Activated CD4-positive, alpha-beta T cell treated with anti-CD3 and anti-CD28 coated beads, Interleukin-10, Interleukin-2, amounts not matched to agents 100 ng/mL and 50 ng/mL, durations not matched to agents 16 hours and 8 hours (primary cell): ENCODE measurements around the gene DNAH1.

Experiments used
- DNase-seq: peaks from one replicate; pipeline ENCODE4 v3.0.0-alpha.2; 2020

The DNAH1 gene

DNA sequence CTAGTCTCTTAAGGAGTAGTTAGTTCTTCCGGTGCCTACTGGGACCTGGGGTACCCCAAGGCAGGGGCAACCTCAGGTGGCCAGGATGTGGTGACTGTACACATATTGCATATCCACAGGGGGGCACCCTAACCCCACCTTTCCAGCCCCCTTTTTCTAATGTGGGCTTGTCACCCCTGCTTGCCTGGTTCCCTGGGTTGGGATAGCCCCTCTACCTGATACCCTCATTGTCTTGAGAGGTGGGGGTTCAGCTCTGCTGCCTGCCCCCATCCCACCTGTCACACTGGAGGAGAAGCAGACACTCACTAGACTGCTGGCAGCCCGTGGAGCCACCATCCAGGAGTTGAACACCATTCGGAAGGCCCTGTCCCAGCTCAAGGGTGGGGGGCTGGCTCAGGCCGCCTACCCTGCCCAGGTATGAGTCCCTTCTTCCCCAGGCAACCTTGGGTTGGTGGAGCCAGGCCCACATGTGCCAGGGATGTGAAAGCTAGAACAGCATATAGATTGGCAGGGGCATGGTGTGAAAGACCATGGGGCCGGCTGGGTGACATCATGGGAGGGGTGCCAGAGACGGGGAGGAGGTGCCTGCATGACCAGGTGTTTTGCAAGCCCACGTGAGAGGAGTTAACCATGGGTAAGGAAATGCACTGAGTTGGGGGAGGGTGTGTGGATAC, 24.5 kb upstream of the DNAH1 start:
- no peak for DNase-seq

DNA sequence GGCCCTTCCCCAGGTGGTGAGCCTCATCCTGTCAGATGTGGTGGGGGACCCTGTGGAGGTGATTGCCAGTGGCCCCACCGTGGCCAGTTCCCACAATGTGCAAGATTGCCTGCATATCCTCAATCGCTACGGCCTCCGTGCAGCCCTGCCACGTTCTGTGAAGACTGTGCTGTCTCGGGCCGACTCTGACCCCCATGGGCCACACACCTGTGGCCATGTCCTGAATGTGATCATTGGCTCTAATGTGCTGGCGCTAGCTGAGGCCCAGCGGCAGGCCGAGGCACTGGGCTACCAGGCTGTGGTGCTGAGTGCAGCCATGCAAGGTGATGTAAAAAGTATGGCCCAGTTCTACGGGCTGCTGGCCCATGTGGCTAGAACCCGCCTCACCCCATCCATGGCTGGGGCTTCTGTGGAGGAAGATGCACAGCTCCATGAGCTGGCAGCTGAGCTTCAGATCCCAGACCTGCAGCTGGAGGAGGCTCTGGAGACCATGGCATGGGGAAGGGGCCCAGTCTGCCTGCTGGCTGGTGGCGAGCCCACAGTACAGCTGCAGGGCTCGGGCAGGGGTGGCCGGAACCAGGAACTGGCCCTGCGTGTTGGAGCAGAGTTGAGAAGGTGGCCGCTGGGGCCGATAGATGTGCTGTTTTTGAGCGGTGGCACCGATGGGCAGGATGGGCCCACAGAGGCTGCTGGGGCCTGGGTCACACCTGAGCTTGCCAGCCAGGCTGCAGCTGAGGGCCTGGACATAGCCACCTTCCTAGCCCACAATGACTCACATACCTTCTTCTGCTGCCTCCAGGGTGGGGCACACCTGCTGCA, 23.7 kb upstream of the DNAH1 start:
- DNase-seq: no peak

DNA sequence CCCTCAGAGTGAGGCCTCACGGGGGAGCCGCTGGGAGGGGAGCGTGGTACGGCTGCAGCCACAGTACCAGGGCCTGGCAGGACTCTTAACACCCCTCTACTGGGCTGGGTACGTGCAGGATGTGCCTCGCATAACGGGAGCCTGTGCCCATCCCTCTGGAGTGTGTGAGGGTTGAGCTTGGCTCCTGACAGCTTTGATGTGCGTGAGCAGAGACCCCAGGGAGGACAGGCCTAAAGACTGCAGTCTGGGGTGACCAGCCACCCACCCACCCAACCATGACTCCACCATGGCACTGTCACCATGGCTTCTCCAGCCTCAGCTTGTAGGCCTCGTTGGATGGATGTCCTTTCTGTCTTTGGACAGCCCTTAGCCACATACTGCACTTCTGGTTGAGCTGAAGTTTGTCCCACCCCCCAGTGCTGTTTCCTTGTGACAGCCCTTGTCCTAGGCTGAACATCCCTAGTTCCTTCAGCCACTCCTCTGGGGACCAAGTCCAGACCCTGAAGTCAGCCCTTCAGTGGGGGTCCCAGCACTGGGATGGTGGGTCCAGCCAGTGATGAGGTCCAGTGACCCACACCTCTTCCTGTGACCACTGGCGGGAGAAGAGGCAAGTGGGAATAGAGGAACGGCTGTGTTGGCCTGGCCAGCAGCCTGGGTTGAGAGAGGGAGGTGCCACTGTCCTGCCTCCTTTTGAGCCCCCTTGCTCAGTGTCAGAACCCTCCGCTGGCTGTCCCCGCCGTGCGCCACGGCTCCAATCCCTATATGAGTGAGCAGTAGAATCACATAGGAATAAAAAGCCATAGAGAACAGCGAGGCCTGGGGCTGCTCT, 22.4 kb upstream of the DNAH1 start:
- no peak for DNase-seq

DNA sequence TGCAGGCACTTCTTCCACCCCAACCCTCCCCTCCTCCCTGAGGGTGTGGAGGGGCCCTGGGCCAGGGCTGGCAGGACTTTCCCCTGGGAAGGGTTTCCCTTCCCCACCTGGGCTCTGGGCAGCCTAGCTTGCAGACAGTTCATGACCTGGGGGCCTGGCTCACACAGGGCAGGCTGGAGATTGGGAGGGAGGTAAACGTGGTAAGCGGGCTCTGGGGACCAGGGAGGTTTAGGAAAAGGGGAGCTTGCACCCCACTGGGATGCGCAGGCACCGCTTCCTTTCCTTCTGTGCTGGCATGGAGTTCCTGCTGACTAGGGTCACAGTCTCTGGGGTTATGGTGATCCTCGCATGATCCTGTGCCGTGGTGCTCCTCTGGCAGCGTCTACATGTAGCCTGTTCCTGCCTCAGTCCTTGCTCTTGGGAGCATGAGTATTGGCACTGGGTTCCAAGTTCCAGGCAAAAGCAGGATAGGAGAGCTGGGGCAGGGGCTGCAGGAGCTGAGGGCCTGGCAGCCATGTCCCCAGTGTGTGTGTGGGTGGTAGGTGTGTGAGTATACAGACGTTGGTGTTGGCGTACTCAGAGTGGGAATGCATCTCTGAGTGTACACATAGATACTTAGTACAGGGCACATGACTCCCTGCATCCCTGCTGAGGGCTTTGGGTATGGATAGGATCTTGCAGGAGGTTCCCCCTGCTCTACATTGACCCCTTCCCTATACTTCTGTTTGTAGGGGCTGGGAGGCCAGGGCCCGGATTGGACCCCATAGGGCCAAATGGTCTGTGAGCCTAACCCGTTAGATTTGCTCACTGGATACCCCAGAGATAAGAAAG, 21.6 kb upstream of the DNAH1 start:
- no peak for DNase-seq

DNA sequence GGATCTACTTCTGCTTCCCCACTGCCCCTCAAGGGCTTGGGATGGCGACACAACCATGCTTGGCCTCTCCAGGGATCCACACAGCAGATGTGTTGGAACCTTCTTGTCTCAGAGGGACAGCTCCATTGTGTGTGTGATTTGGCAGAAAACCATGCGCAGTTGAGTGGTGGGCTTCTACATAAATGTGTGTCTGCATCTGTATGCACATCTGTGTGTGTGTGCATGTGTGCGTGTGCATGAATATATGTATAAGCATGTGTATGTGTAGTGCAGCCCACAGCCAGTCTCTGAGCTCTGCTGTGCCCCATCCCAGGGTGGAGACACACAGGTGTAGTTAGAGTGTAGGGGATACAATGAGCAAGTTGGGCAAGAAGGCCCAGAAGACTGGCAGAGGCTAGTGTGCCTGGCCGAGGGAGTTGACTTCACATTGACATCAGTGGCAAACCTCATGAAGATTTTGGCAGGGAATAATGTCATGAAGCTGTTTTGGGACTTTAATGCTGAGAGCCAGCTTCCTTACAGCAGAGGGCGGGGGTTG, 20.4 kb upstream of the DNAH1 start:
- no peak for DNase-seq

DNA sequence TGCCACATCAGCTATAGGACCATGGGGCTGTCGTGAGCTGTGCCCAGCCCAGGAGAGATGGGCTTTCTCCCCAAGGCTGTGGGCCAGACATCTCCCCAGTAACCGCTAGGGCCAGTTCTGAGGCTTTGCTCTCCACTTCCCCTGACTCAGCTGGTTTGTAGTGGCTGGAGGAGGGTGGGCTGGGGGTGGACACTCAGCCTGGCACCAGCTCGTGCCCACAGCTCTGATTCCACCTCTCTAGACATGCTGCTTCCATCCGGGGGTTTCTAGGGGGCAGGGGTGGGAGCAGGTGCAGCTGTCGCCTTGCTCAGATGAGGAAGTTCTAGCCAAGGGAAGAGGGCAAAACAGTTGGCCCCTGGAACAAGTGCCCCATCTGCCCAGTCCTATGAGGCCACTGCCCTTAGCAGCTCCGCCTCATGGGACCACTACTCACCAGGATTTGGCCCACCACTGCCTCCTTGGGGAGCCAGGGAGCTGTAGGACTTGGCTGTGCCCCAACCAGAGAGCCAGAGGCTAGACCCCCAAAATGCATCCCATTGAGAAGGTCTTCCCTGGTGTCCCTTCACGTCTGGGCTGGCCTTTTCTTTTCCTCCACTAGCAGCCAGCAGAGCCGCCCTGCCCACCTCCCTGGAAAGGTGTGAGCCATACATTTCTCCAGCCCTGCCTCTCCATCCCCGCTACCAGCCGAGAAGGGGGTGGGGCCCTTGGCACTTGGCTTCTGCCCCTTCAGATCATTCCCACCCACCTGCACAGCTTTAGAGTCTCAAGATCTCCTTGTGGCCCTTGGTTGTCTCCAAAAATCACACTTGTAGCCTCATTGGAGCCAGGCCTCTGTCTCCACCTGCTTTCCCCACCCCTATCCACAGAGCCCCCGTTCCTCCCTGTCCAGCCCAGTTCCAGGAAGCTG, 18.6 kb upstream of the DNAH1 start:
- DNase-seq: no peak

DNA sequence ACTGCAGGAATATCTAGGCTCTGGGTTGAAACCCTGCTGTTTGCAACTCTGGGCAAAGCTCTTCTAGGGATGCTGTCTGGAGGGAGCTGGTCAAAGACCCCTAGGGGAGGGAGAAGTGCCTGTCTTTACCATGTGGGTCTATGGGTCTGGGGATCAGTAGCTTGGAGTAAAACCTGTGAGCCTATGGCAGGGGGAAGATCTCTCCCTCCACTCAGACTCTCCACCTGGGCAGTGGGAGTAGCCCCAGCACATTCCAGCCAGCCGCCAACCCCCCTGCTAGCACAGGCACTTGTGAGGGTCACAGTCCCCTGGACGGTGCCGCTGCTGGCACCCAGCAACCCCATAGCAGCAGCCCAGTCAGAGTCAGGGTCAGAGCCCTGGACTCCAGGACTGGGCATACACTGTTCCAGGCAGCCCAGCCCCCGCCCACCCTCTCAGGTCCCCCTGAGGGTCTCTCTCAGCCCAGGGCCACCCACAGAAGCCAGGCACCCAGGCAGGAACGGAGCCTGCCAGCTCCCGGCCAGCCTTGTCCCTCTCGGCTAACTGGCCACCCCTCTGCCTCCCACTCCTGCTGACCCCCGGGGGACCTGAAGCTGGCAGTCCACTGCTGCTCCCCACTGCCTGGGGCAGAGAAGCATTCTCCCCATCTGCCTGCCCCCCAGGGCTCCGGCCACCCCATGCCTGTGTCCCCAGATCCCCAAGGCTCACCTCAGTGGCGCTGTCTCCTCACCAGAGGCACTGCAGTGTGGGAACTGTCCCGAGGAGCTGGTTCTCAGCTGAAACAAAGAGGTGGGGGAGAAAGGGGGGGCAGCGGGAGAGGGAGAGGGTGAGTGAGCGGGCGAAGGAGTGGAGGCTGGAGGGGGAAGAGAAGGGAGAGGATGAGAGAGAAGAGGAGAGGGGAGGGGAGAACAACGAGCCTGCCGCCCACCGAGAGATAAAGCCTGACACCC, 17.7 kb upstream of the DNAH1 start:
- DNase-seq: no peak

DNA sequence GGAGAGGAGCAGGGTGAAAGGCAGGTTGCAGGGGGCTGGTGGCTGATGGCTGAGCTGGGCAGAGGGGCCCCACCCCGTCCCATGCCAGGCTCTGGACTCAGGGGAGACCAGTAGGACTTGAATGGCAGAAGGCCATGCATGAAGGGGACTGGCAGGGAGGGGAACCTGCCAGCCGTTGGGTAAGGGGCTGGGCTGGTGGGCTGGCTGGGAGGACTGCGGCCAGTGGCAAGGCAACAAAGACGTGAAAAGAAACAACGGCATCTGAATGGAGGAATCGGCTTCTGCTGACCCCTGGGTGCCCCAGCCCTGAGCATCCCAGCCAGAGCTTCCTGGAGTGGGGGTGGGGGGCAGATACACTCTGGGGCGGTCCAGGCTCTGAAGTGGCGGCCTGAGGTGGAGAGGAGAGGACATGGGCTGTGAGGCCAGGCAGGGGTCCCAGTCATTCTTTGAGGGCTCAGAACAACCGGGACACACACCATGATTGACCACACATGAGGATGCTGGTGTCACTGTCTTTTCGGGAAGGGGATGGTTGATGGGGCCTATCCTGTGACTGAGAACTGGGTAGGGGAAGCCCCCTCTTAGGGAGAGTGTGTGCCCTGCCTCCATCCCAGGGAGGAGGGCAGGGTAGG, 16.8 kb upstream of the DNAH1 start:
- no peak for DNase-seq

DNA sequence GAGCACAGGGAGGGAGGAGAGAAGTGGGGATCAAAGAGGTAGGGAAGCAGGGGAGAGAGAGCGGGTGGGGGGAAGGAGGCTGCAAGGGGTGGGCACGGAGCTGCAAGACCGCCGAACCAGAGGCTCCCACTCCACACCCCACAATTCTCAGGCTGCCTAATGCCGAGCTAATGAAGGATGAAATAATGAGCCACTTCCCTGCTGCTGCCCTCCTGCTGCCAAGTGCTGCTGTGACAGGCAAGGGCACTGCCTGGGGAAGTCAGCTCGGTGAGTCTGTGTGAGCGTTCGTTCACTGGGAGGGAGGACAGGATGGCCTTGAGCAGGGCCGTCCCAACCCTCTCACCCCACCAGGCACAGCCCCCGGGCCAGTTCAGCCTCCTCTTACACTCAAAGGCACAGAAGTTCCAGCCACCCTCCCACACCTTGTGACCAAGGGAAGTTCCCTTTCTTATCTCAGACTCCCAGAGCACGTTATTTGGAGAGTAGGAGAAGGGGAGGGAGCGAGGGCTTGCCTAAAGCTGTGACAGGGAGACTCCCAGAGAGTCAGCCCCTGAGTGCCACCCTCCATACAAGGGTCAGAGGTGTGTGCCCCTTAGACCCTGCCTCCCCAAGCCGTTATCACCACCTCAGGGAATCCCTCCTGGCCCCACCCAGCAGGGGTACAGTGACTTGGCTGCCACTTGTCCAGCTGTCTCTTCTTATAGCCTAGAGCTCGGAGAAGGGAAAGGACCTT, 16.1 kb upstream of the DNAH1 start:
- no peak for DNase-seq

DNA sequence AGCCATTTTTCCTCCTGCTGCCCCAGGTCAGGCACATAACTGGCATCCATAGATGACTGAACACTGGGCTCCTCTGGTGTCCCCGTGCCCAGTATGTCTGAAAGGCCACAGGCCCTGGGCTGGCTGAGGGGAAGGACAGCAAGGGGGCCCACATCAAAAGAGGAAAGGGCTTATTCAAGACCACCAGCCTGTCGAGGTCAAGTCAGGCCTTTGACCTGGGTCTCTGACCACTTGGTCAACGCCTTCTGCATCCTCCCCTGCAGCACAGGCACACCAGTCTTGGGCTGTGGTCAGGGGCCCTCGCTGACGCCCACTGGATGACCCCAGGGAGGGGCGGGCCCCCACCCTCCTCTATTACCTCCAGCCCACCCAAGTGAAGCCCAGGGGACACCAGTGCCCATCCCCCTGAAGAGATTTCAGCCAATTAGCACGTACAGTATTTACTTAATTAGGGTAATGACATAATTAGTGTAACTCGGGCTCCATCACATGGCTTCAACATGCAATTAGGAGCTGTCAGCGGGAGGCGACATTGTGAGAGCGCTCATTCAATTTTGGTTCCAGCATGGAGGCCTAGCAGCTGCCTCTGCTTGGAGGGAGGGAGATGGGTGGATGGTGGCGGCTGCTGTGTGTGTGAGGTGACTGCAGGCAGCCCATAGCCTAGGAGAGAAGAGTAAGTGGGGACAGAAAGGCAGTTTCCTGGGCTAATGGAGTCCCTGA, 13.5 kb upstream of the DNAH1 start:
- no peak for DNase-seq

DNA sequence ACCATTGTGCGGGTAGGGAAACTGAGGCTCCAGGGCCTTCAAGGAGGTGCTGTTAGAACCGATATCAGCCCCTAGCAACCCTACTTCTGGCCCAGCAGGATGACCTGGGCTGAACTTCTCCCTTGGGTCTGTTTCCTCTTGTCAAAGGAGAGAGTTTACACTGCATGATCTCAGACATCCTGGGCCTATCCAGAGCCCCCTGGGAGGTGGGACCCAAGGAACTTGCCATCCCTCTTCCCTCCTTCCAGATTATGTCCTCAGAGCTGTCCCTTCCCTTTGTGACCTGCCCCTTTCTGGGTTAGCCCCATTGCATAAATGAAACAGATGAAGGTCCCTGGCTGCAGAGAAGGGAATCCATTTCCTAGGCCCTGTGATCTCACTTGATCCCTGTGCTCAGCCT, 12.3 kb upstream of the DNAH1 start:
- DNase-seq: no peak

DNA sequence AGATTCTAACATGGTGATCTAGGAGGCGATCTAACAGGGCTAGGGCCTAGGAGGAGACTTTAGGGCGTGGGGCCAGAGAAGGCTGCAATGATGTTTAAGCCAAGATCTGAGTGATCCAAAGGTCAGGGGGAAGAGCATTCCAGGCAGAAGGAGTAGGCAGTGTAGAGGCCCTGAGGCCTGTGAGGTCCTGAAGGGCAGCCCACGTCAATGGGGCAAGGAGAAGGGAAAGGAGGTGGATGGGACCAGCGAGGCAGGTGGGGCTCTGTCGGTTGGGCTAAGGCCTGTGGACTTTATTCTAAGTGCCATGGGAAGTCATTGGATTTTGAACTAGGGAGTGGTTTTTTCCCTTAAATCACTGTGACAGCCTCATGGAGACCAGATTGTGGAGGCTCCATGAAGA, 10.2 kb upstream of the DNAH1 start:
- no peak for DNase-seq

DNA sequence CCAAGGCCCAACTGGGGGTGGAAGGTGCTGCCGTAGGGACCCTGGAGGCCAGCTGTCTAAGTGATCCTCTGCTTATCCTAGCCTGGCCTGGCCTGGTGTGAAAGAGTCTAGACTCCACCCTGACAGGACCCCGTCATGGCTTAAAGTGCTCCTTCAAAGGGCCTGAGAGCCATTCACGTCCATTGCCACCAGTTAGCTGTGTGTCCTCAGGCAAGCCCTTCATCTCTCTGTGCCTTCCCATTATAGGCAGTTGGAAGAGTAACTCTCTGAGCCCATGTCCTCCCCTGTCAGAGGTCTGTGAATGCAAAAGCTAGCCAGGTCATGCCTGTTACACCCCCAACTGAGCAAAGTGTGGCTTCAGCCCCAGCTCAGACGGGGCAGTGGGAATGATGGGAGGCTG, 9.1 kb upstream of the DNAH1 start:
- no peak for DNase-seq

DNA sequence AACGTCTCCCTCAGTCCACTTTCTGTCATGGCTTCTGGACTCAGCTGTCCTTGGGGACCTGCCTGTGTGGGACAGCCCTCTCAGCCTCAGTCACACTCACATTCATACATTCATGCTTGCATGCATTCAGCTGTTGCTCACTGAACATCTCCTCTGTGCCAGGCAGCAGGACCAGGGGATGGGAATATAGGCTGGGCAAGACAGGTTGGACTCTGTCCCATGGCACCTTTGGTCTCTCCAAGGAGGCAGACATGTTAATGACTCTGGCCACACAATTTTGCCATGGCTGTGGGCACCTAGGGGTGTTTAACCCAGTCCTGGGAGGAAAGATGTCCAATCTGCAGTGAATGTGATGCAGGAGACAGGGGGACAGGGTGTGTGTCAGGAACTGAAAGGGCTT, 7.8 kb upstream of the DNAH1 start:
- no peak for DNase-seq

DNA sequence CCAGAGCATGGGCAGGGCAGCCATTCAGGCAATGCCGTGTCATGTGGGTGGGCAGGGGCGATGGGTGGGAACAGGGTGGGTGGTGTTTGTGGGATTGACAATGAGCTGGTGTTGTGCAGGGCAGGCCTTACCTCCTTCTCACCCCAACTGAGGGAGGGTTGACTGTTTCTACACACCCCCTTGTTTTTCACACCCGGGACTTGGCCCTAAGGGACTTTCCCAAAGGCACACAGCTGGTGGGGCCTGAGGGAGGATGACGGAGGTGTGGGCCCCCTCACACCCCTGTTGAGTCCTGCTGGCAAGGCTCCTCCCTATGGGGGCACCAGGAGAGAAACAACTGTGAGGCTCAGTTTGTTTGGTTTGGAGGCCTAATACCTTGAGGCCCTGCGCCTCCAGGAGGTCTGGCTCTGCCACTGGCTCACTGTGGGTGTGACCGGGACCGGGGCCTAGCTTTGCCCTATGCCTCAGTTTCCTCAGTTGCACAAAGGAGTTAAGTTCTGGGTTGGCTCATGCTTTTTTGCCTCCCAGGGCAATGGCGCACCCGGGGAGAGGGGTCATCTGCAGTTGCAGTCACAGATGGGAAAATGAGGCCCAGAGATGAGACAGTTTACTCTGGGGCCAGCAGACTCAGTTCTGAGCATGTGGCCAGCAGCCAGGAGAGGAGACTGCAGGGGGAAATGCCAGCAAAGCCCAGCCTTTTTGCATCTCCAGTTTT, 5.1 kb upstream of the DNAH1 start:
- peak; percentile 58 for DNase-seq

DNA sequence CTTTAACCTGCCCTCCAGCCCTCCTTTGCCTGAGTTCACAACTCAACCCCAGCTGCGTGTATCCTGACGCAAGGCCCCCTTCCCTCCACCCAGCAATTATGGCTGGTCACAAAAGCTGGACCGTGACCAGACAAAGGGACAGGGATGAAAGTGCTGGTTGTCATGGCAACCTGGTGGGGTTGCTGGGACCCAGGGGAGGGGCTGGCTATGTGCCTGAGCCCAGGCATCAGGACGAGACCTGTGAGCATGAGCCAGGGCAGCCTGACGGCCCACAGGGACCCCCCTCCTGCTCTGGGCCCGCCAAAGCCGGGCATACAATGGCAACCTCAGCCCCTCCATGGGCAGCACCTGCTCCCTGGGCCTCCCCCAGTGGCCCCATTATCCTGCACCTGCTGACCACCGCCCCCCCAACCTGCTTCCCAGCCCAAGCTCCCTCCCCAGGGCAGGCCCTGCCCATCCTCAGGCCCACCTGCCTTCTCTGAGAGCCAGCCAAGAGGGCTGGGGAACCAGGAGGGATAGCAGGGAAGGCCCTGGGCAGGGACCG, 4.5 kb upstream of the DNAH1 start:
- DNase-seq: no peak

DNA sequence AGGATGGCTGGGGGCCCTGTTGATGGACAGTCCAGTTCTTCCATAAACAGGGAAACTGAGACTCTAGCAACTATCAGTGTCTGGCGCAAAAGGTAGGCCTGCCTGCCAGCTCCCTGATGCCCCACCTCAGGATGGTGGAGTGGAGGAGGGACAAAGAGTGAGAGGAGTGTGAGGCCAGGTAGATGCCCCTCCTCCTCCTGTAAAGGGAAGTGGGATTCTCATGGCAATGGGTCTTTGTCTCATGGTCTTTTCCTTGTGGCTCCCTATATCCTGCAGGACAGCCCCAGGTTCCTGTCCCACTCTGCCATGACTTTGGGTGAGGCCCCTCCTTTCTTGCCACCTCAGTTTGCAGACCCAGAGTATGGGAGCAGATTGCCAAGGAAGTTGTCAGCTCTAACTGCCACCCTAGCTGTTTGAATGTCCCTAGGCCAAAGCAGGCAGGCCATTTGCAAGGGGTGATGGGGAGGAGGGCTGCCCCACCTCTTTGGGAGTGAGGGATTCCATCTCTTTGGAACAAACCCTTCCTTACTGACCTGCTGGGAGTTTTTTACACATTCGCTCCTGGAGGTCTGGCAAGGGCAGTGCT, 2.8 kb upstream of the DNAH1 start:
- no peak for DNase-seq
